WTC11 (cell line): Measurements from ENCODE around the gene MXRA8. TPM values are rescaled to one million over a fixed set of nuclear protein-coding genes. Genes with fewer than 3 reads are reported as not detected.
A peak's percentile ranks its signal among the peaks of the same experiment; 100 is the strongest.

ENCODE experiments used
- ATAC-seq: fragments of 200-7000 bp; cut with Tn5 transposase; 2 replicates; pipeline ENCODE4 v1.10.0; 2021; ENCODE audit warnings: mild to moderate bottlenecking, moderate library complexity
- CTCF ChIA-PET: fragments of 300-600 bp; sonication (Branson Sonifier 250); formaldehyde crosslinking; loops from one replicate; lab custom pipeline; 2021; ENCODE audit warnings: antibody characterized with exemption; lab: Charles Lee
- POLR2A ChIA-PET: fragments of 350-600 bp; sonication (Branson Sonifier 250); formaldehyde crosslinking; loops from one replicate; lab custom pipeline; 2021; ENCODE audit warnings: antibody characterized with exemption; lab: Charles Lee
- DNase-seq: peaks from one replicate; pipeline ENCODE4 v3.0.0; 2021; ENCODE audit warnings: low spot score
- H3K27ac Mint-ChIP-seq: 2 replicates; pipeline ENCODE4 v1.8.0; 2021; ENCODE audit warnings: mixed read lengths
- H3K27me3 Mint-ChIP-seq: 2 replicates; pipeline ENCODE4 v1.8.0; 2021; ENCODE audit warnings: low read depth, mild to moderate bottlenecking, moderate library complexity, mixed read lengths
- H3K36me3 Mint-ChIP-seq: 2 replicates; pipeline ENCODE4 v1.8.0; 2021; ENCODE audit warnings: mixed read lengths
- H3K4me1 Mint-ChIP-seq: 2 replicates; pipeline ENCODE4 v1.8.0; 2022; ENCODE audit warnings: mixed read lengths
- H3K4me3 Mint-ChIP-seq: 2 replicates; pipeline ENCODE4 v1.8.0; 2021; ENCODE audit warnings: mild to moderate bottlenecking, moderate library complexity, mixed read lengths
- H3K9me3 Mint-ChIP-seq: 2 replicates; pipeline ENCODE4 v1.8.0; 2021; ENCODE audit warnings: mixed read lengths
- AFF4 ChIP-seq: sonication (generic); formaldehyde crosslinking; IDR thresholded peaks from 2 replicates; pipeline ENCODE4 v1.8.1; 2023; ENCODE audit warnings: mild to moderate bottlenecking, missing genetic modification reagents, borderline replicate concordance
- ARID4B ChIP-seq: sonication (generic); formaldehyde crosslinking; IDR thresholded peaks from 2 replicates; pipeline ENCODE4 v1.8.0; 2023; ENCODE audit warnings: missing genetic modification reagents, mild to moderate bottlenecking, borderline replicate concordance
- ATF1 ChIP-seq: sonication (generic); formaldehyde crosslinking; IDR thresholded peaks from 2 replicates; pipeline ENCODE4 v1.8.1; 2023; ENCODE audit warnings: mild to moderate bottlenecking, moderate library complexity, missing genetic modification reagents
- CREB1 ChIP-seq: sonication (generic); formaldehyde crosslinking; IDR thresholded peaks from 2 replicates; pipeline ENCODE4 v1.8.0; 2023; ENCODE audit warnings: mild to moderate bottlenecking, missing genetic modification reagents
- E2F1 ChIP-seq: sonication (generic); formaldehyde crosslinking; IDR thresholded peaks from 2 replicates; pipeline ENCODE4 v1.8.0; 2022; ENCODE audit warnings: mild to moderate bottlenecking, missing genetic modification reagents
- EMX1 ChIP-seq: fragments of 250-450 bp; sonication (Bioruptor Pico); IDR thresholded peaks from 2 replicates; pipeline ENCODE4 v1.8.0; 2021; ENCODE audit warnings: mild to moderate bottlenecking
- FOXJ3 ChIP-seq: sonication (generic); formaldehyde crosslinking; IDR thresholded peaks from 2 replicates; pipeline ENCODE4 v1.9.0; 2021; ENCODE audit warnings: missing genetic modification reagents, mild to moderate bottlenecking, borderline replicate concordance
- FOXK1 ChIP-seq: sonication (generic); formaldehyde crosslinking; IDR thresholded peaks from 2 replicates; pipeline ENCODE4 v1.8.0; 2022; ENCODE audit warnings: mild to moderate bottlenecking, moderate library complexity, missing genetic modification reagents
- HMGXB4 ChIP-seq: sonication (generic); formaldehyde crosslinking; IDR thresholded peaks from 2 replicates; pipeline ENCODE4 v1.8.1; 2023; ENCODE audit warnings: mild to moderate bottlenecking, moderate library complexity, missing genetic modification reagents
- IRF2 ChIP-seq: sonication (generic); formaldehyde crosslinking; IDR thresholded peaks from 2 replicates; pipeline ENCODE4 v1.8.0; 2022; ENCODE audit warnings: low read depth, missing genetic modification reagents, borderline replicate concordance
- JUN ChIP-seq: sonication (generic); formaldehyde crosslinking; IDR thresholded peaks from 2 replicates; pipeline ENCODE4 v1.8.0; 2023; ENCODE audit warnings: mild to moderate bottlenecking, missing genetic modification reagents
- MLX ChIP-seq: sonication (generic); formaldehyde crosslinking; IDR thresholded peaks from 2 replicates; pipeline ENCODE4 v1.8.1; 2023; ENCODE audit warnings: mild to moderate bottlenecking, missing genetic modification reagents, moderate library complexity
- MXD4 ChIP-seq: fragments of 250-450 bp; sonication (Bioruptor Pico); IDR thresholded peaks from 2 replicates; pipeline ENCODE4 v1.8.0; 2021; ENCODE audit warnings: mild to moderate bottlenecking, moderate library complexity, borderline replicate concordance
- NR2C2 ChIP-seq: sonication (generic); formaldehyde crosslinking; IDR thresholded peaks from 2 replicates; pipeline ENCODE4 v1.8.0; 2022; ENCODE audit warnings: mild to moderate bottlenecking, missing genetic modification reagents
- RORB ChIP-seq: fragments of 250-450 bp; sonication (Bioruptor Pico); IDR thresholded peaks from 2 replicates; pipeline ENCODE4 v1.9.0; 2021; ENCODE audit warnings: mild to moderate bottlenecking
- SMAD3 ChIP-seq: sonication (generic); formaldehyde crosslinking; IDR thresholded peaks from 2 replicates; pipeline ENCODE4 v1.8.0; 2022; ENCODE audit warnings: missing genetic modification reagents, mild to moderate bottlenecking, borderline replicate concordance
- TEAD1 ChIP-seq: sonication (generic); formaldehyde crosslinking; IDR thresholded peaks from 2 replicates; pipeline ENCODE4 v1.8.0; 2022; ENCODE audit warnings: mild to moderate bottlenecking, missing genetic modification reagents
- TEAD4 ChIP-seq: sonication (generic); formaldehyde crosslinking; IDR thresholded peaks from 2 replicates; pipeline ENCODE4 v1.8.0; 2022; ENCODE audit warnings: mild to moderate bottlenecking, missing genetic modification reagents
- ZNF281 ChIP-seq: sonication (generic); formaldehyde crosslinking; IDR thresholded peaks from 2 replicates; pipeline ENCODE4 v1.8.0; 2023; ENCODE audit warnings: mild to moderate bottlenecking, missing genetic modification reagents
- total RNA-seq: library from RNA; stranded (reverse); gene quantifications from 3 replicates; pipeline ENCODE4 v1.2.3, GENCODE V29; 2021

Gene MXRA8
- total RNA-seq, 1 experiment from 2014 or later: 6.7 TPM

GRCh38 chr1:1398677-1399186 is 40.4 kb upstream of the MXRA8 start:
- Mint-ChIP-seq H3K27ac (0 out of 2 replicates have a peak overlapping the region, but pooled peaks have one; percentile 93), H3K9me3 (no peaks in the 10 kb centered on the region), H3K36me3 (peaks cover 62% of the 10 kb centered on the region), H3K4me1 (peaks cover 31% of the 10 kb centered on the region)
- CTCF ChIA-PET: interaction anchor here (0.5 to 2.5 kb wide), 17 partner anchors 9 to 396 kb away, joined by 3 to 14 read pairs (median 4); partner anchors contain the start of genes AURKAIP1 and MRPL20
- ATAC-seq: no peak
- TF ChIP-seq ARID4B (no peak), JUN (CRISPR knock-in tag) (no peak), RORB (CRISPR knock-in tag) (no peak), TEAD1 (no peak), MXD4 (CRISPR knock-in tag) (no peak), MLX (CRISPR knock-in tag) (no peak), ATF1 (CRISPR knock-in tag) (no peak), E2F1 (CRISPR knock-in tag) (no peak), CREB1 (CRISPR knock-in tag) (no peak), SMAD3 (CRISPR knock-in tag) (no peak), ZNF281 (CRISPR knock-in tag) (no peak), AFF4 (CRISPR knock-in tag) (no peak), FOXK1 (CRISPR knock-in tag) (no peak), NR2C2 (CRISPR knock-in tag) (no peak), EMX1 (CRISPR knock-in tag) (no peak), FOXJ3 (CRISPR knock-in tag) (no peak), IRF2 (CRISPR knock-in tag) (no peak), TEAD4 (CRISPR knock-in tag) (no peak), HMGXB4 (CRISPR knock-in tag) (no peak)
- TF ChIP-seq, all 79 proteins: peak for 0
- POLR2A ChIA-PET: interaction anchor here (0.7 to 2.3 kb wide), 10 partner anchors 9 to 527 kb away, joined by 3 to 12 read pairs (median 4); partner anchors contain the start of gene AURKAIP1
- Mint-ChIP-seq H3K4me3 (peak overlapping the region; percentile 85), H3K27me3 (no peaks in the 10 kb centered on the region)
- no peak for DNase-seq
